Brain microvascular endothelial cell (primary cell): ENCODE measurements around the gene LRMDA.

ENCODE experiments used
- DNase-seq: peaks from one replicate; pipeline ENCODE4 v3.0.0-alpha.2; 2020
- H3K27ac ChIP-seq: fragments of 250-450 bp; sonication (Bioruptor Pico); 2 replicates; pipeline ENCODE4 v1.5.1; 2020; ENCODE audit warnings: mild to moderate bottlenecking, moderate library complexity
- H3K27me3 ChIP-seq: fragments of 250-450 bp; sonication (Bioruptor Pico); replicated peaks from 2 replicates; pipeline ENCODE4 v1.5.1; 2020; ENCODE audit warnings: mild to moderate bottlenecking
- H3K36me3 ChIP-seq: fragments of 250-450 bp; sonication (Bioruptor Pico); replicated peaks from 2 replicates; pipeline ENCODE4 v1.5.1; 2020; ENCODE audit warnings: mild to moderate bottlenecking
- H3K4me3 ChIP-seq: 2 replicates; pipeline ENCODE4 v1.5.1; 2011; ENCODE audit warnings: low read depth, mild to moderate bottlenecking, control low read depth, low read length, moderate library complexity
- CTCF ChIP-seq: IDR thresholded peaks from 2 replicates; pipeline ENCODE4 v1.5.1; 2011; ENCODE audit warnings: low read depth, mild to moderate bottlenecking, moderate library complexity, low read length, control low read depth, inconsistent platforms; ENCODE audit errors: missing control alignments
- in situ Hi-C: cut with HindIII; loops from 2 replicates; pipeline ENCODE4 v1.10.0; 2017; ENCODE audit warnings: low sequenced_read_pairs, low pct_ligation_motif_present

The LRMDA gene

DNA sequence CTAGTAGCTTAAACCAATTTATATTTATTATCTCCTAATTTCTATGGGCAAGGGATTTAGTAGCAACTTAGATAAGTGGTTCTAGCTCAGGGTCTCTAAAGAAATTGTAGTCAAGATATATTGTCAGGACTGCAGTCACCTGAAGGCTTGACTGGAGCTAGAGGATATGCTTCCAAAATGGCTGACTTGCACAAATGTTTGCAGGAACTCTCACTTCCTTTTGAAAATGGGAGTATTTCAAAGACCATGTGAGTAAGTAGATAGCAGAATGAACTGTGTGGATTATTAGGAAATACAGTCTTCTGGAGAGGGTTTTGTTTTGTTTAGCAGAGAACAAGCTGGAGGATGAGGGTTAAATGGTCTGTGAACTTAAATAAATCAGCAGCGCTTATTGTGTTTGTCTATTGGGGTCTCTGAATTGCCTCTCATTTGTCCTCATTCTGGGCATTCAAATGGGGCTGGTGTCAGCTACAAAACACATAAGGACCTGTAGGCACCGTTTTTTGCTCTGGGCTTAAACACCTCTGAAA lies 524.6 kb downstream of the LRMDA start:
- TF ChIP-seq CTCF, result no peak
- in situ Hi-C loops, result no loop called here
- no peak for DNase-seq
- no peak overlapping the region for H3K27ac ChIP-seq
- no peaks in the 10 kb centered on the region for H3K36me3 ChIP-seq
- H3K4me3 ChIP-seq, result no peak overlapping the region
- H3K27me3 ChIP-seq, result no peaks in the 10 kb centered on the region

GRCh38 chr10:75956624-75957023 lies 525.2 kb downstream of the LRMDA start:
- in situ Hi-C loops, result no loop called here
- Histone ChIP-seq H3K4me3 (no peak overlapping the region), H3K27me3 (no peaks in the 10 kb centered on the region), H3K27ac (no peak overlapping the region), H3K36me3 (no peaks in the 10 kb centered on the region)
- TF ChIP-seq CTCF, result no peak
- no peak for DNase-seq

DNA sequence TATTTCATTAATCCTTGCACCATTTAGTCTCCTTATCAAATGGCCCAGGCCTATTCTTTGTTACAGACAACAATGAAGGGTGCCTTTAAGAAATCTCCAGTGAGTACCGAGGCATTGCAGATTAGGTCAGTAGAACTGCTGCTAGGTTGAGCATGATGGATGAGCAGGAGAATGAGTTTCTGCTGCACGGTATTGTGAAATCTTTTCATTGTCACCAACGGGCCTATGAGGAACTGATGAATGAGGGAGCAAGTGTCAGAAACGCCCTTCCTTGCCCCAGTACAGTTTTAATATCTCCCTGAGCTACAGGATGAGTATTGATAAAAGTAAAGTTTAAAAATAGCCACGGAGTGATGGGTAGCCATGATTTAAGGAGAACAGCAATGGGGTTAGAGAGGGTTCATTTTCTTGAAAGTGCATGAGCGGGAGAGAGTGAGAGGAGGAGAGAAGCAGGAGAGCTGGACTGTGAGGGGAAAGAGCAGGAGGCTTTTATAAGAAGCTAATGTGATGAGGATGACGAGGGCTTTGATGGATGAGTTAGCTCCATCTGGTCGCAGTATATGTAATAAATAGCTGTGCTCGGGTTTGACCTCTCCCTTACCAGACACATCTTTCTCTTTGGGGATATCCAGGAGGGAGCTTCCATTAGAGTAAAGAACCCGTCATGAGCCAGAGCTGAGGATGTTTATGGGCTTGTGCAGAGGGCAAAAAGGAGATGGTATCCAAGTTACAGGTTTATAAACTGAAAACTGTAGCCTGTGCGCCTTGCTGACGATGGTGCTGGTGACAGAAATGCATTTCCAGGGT lies 526.1 kb downstream of the LRMDA start:
- DNase-seq, result no peak
- no peak for TF ChIP-seq CTCF
- Histone ChIP-seq H3K4me3 (no peak overlapping the region), H3K27me3 (no peaks in the 10 kb centered on the region), H3K27ac (no peak overlapping the region), H3K36me3 (no peaks in the 10 kb centered on the region)
- in situ Hi-C loops, result no loop called here

- no peaks in the 10 kb centered on the region for H3K36me3 ChIP-seq
- in situ Hi-C loops, result no loop called here
- H3K27ac ChIP-seq, result no peak overlapping the region
- DNase-seq, result peak; percentile 84
- no peak for TF ChIP-seq CTCF
- no peak overlapping the region for H3K4me3 ChIP-seq
- H3K27me3 ChIP-seq, result no peaks in the 10 kb centered on the region
Observed at GRCh38 chr10:75959209-75959608, 527.8 kb downstream of the LRMDA start.

DNA sequence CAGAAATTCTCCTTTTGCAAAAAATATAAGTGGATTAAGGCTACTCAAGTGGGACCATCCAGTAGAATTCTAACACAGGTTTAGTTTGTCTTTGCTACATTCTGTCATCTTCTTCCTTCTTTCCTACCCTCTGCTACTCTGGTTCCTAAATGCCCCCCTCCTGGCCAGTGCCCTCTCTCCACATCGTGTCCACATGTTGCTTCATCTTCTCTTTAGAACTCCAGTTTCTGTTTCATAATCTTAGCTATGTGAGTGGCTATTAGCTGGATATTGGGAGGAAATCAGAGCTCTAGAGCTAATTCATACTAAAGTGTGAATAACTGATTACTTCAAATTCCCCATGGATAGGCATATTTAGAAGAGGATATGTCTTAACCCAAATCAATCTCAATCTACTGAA lies 528.5 kb downstream of the LRMDA start:
- Histone ChIP-seq H3K27me3 (no peaks in the 10 kb centered on the region), H3K36me3 (no peaks in the 10 kb centered on the region), H3K4me3 (no peak overlapping the region), H3K27ac (no peak overlapping the region)
- DNase-seq, result no peak
- in situ Hi-C loops, result no loop called here
- no peak for TF ChIP-seq CTCF
